ACC112 (cell line): ENCODE measurements around the gene RPS3.

Experiments
- H2AFZ ChIP-seq: fragments of 200-600 bp; sonication (generic); one replicate; pipeline ENCODE4 v1.6.0; 2017; ENCODE audit warnings: antibody characterized with exemption, low read length; ENCODE audit not compliant: unreplicated experiment
- H3K27ac ChIP-seq: fragments of 200-600 bp; sonication (generic); 2 replicates; pipeline ENCODE4 v1.5.1; 2014; ENCODE audit warnings: low read depth, mild to moderate bottlenecking, antibody characterized with exemption, low read length, moderate library complexity
- H3K27me3 ChIP-seq: fragments of 200-600 bp; sonication (generic); 2 replicates; pipeline ENCODE4 v1.6.1; 2014; ENCODE audit warnings: mild to moderate bottlenecking, antibody characterized with exemption, low read length, moderate library complexity, mixed read lengths; ENCODE audit not compliant: insufficient read depth
- H3K36me3 ChIP-seq: fragments of 200-600 bp; sonication (generic); 2 replicates; pipeline ENCODE4 v1.6.1; 2016; ENCODE audit warnings: mild to moderate bottlenecking, antibody characterized with exemption, low read length, moderate library complexity, mixed read lengths; ENCODE audit not compliant: insufficient read depth
- H3K4me1 ChIP-seq: fragments of 200-600 bp; sonication (generic); one replicate; pipeline ENCODE4 v1.6.1; 2016; ENCODE audit warnings: low read length, mixed read lengths; ENCODE audit not compliant: insufficient read depth, unreplicated experiment, control insufficient read depth
- H3K4me3 ChIP-seq: fragments of 200-600 bp; sonication (generic); 2 replicates; pipeline ENCODE4 v1.5.1; 2014; ENCODE audit warnings: mild to moderate bottlenecking, low read depth, low read length
- H3K79me2 ChIP-seq: fragments of 200-600 bp; sonication (generic); one replicate; pipeline ENCODE4 v1.6.0; 2016; ENCODE audit warnings: low read length; ENCODE audit not compliant: control insufficient read depth, unreplicated experiment, insufficient read depth

Gene RPS3

GRCh38 chr11:75437966-75438659 lies 38.8 kb downstream of the RPS3 start:
- no peak overlapping the region for H2AFZ ChIP-seq

GRCh38 chr11:75439026-75439425 lies 39.7 kb downstream of the RPS3 start:
- Histone ChIP-seq H3K27me3 (no peaks in the 10 kb centered on the region), H3K4me3 (no peak overlapping the region), H3K36me3 (no peaks in the 10 kb centered on the region), H3K27ac (no peak overlapping the region), H2AFZ (no peak overlapping the region), H3K4me1 (no peaks in the 10 kb centered on the region), H3K79me2 (no peaks in the 10 kb centered on the region)

More at GRCh38 chr11:75437966-75438659, 38.8 kb downstream of the RPS3 start:
- no peaks in the 10 kb centered on the region for H3K79me2 ChIP-seq
- no peak overlapping the region for H3K27ac ChIP-seq
- H3K4me1 ChIP-seq, result no peaks in the 10 kb centered on the region
- H3K36me3 ChIP-seq, result no peaks in the 10 kb centered on the region
- H3K4me3 ChIP-seq, result no peak overlapping the region
- H3K27me3 ChIP-seq, result no peaks in the 10 kb centered on the region

GRCh38 chr11:75439495-75440120 lies 40.3 kb downstream of the RPS3 start:
- Histone ChIP-seq H3K27me3 (no peaks in the 10 kb centered on the region), H3K4me3 (no peak overlapping the region), H3K4me1 (no peaks in the 10 kb centered on the region), H2AFZ (no peak overlapping the region), H3K79me2 (no peaks in the 10 kb centered on the region), H3K36me3 (no peaks in the 10 kb centered on the region), H3K27ac (no peak overlapping the region)

- Histone ChIP-seq H3K27me3 (no peaks in the 10 kb centered on the region), H3K36me3 (no peaks in the 10 kb centered on the region), H3K4me1 (no peaks in the 10 kb centered on the region), H2AFZ (no peak overlapping the region), H3K27ac (no peak overlapping the region), H3K79me2 (no peaks in the 10 kb centered on the region), H3K4me3 (no peak overlapping the region)
Observed at GRCh38 chr11:75440960-75441803, 41.9 kb downstream of the RPS3 start.

- H2AFZ ChIP-seq, result no peak overlapping the region
- no peaks in the 10 kb centered on the region for H3K36me3 ChIP-seq
- H3K79me2 ChIP-seq, result no peaks in the 10 kb centered on the region
- H3K4me3 ChIP-seq, result no peak overlapping the region
- H3K27ac ChIP-seq, result no peak overlapping the region
- H3K27me3 ChIP-seq, result no peaks in the 10 kb centered on the region
- H3K4me1 ChIP-seq, result no peaks in the 10 kb centered on the region
Observed at GRCh38 chr11:75441804-75442132, 42.5 kb downstream of the RPS3 start.

GRCh38 chr11:75442161-75442885 lies 43.0 kb downstream of the RPS3 start:
- no peaks in the 10 kb centered on the region for H3K79me2 ChIP-seq
- H3K4me3 ChIP-seq, result no peak overlapping the region
- H2AFZ ChIP-seq, result no peak overlapping the region
- no peak overlapping the region for H3K27ac ChIP-seq
- no peaks in the 10 kb centered on the region for H3K36me3 ChIP-seq
- no peaks in the 10 kb centered on the region for H3K4me1 ChIP-seq
- no peaks in the 10 kb centered on the region for H3K27me3 ChIP-seq

- H3K4me3 ChIP-seq, result no peak overlapping the region
- no peaks in the 10 kb centered on the region for H3K4me1 ChIP-seq
- H3K27me3 ChIP-seq, result no peaks in the 10 kb centered on the region
- H3K79me2 ChIP-seq, result no peaks in the 10 kb centered on the region
- no peak overlapping the region for H3K27ac ChIP-seq
- no peaks in the 10 kb centered on the region for H3K36me3 ChIP-seq
- H2AFZ ChIP-seq, result no peak overlapping the region
Observed at GRCh38 chr11:75443043-75443442, 43.7 kb downstream of the RPS3 start.

GRCh38 chr11:75445315-75445953 lies 46.1 kb downstream of the RPS3 start:
- Histone ChIP-seq H2AFZ (no peak overlapping the region), H3K27ac (no peak overlapping the region), H3K36me3 (no peaks in the 10 kb centered on the region), H3K4me3 (no peak overlapping the region), H3K27me3 (no peaks in the 10 kb centered on the region), H3K4me1 (no peaks in the 10 kb centered on the region), H3K79me2 (no peaks in the 10 kb centered on the region)

GRCh38 chr11:75447415-75447814 lies 48.1 kb downstream of the RPS3 start:
- H3K27me3 ChIP-seq, result no peaks in the 10 kb centered on the region
- no peaks in the 10 kb centered on the region for H3K79me2 ChIP-seq
- H3K4me3 ChIP-seq, result no peak overlapping the region
- no peaks in the 10 kb centered on the region for H3K4me1 ChIP-seq
- H3K27ac ChIP-seq, result no peak overlapping the region
- no peak overlapping the region for H2AFZ ChIP-seq
- no peaks in the 10 kb centered on the region for H3K36me3 ChIP-seq

GRCh38 chr11:75449271-75449670 lies 50.0 kb downstream of the RPS3 start:
- Histone ChIP-seq H3K4me1 (peaks cover 6% of the 10 kb centered on the region), H3K4me3 (no peak overlapping the region), H2AFZ (no peak overlapping the region), H3K79me2 (no peaks in the 10 kb centered on the region), H3K36me3 (no peaks in the 10 kb centered on the region), H3K27ac (no peak overlapping the region), H3K27me3 (no peaks in the 10 kb centered on the region)
